ENCODE measurements around the gene KIF3A. TPM values are rescaled to one million over a fixed set of nuclear protein-coding genes. Genes with fewer than 3 reads are reported as not detected.
A peak's percentile ranks its signal among the peaks of the same experiment; 100 is the strongest.

KIF3A gene
- total and polyA plus RNA-seq, 2 of the 8 experiments (the other 6 are each of a cell fraction or from before 2014, with no cell fraction given): 3.1 to 13.1 TPM

- TF ChIP-seq KDM4A (IDR thresholded peaks at IDR 0.05; ENCODE audit: low read depth, low read length, severe bottlenecking) (no peak), PHF8 (conservative IDR thresholded peaks at IDR 0.05; ENCODE audit: low read depth, low read length) (0 out of 2 replicates have a peak, but pooled peaks have one; percentile 22), ZNF274 (IDR thresholded peaks at IDR 0.05; ENCODE audit: borderline replicate concordance, extremely low read depth, low read length) (no peak), SIRT6 (IDR thresholded peaks at IDR 0.05; ENCODE audit: low read length) (no peak), CBX8 (IDR thresholded peaks at IDR 0.05; ENCODE audit: borderline replicate concordance, low read depth, low read length) (no peak), CHD2 (IDR thresholded peaks at IDR 0.05; ENCODE audit: low read length) (no peak), POU5F1 (IDR thresholded peaks at IDR 0.05; ENCODE audit: low read depth, low read length) (no peak), CHD7 (IDR thresholded peaks at IDR 0.05; ENCODE audit: insufficient replicate concordance, low read length) (no peak), NANOG (IDR thresholded peaks at IDR 0.05; ENCODE audit: insufficient read depth, low read depth, low read length, poor library complexity, severe bottlenecking) (no peak), TEAD4 (IDR thresholded peaks at IDR 0.05; ENCODE audit: low read depth, low read length) (peak; percentile 95), JUN (IDR thresholded peaks at IDR 0.05; ENCODE audit: low read depth, low read length) (no peak)
Measured at GRCh38 chr5:132746954-132747615, 9.7 kb upstream of the KIF3A start, which contains the start of gene CCNI2 (continued).
